Endothelial cell (in vitro differentiated cells): ENCODE data around the gene PSD. TPM values are rescaled to one million over a fixed set of nuclear protein-coding genes. Genes with fewer than 3 reads are reported as not detected.

Experiments
- DNase-seq: peaks from one replicate; pipeline ENCODE4 v3.0.0; 2021; ENCODE audit warnings: low spot score
- H3K27ac Mint-ChIP-seq: one replicate; pipeline ENCODE4 v1.8.0; 2021; ENCODE audit warnings: mixed read lengths, inconsistent platforms; ENCODE audit not compliant: unreplicated experiment
- H3K27me3 Mint-ChIP-seq: one replicate; pipeline ENCODE4 v1.8.0; 2021; ENCODE audit warnings: mild to moderate bottlenecking, moderate library complexity, mixed read lengths, inconsistent platforms; ENCODE audit not compliant: unreplicated experiment
- H3K36me3 Mint-ChIP-seq: one replicate; pipeline ENCODE4 v1.8.0; 2021; ENCODE audit warnings: mild to moderate bottlenecking, low read depth, mixed read lengths, inconsistent platforms; ENCODE audit not compliant: unreplicated experiment
- H3K4me1 Mint-ChIP-seq: one replicate; pipeline ENCODE4 v1.8.0; 2021; ENCODE audit warnings: mild to moderate bottlenecking, mixed read lengths, inconsistent platforms; ENCODE audit not compliant: unreplicated experiment
- H3K4me3 Mint-ChIP-seq: one replicate; pipeline ENCODE4 v1.8.0; 2021; ENCODE audit warnings: mild to moderate bottlenecking, mixed read lengths, inconsistent platforms; ENCODE audit not compliant: unreplicated experiment
- H3K9me3 Mint-ChIP-seq: one replicate; pipeline ENCODE4 v1.8.0; 2021; ENCODE audit warnings: mixed read lengths, inconsistent platforms; ENCODE audit not compliant: unreplicated experiment
- CTCF ChIP-seq: fragments of 200-600 bp; sonication (generic); IDR thresholded peaks from one replicate; pipeline ENCODE4 v1.5.0; 2021; ENCODE audit warnings: antibody characterized with exemption; ENCODE audit not compliant: unreplicated experiment
- total RNA-seq: library from RNA; stranded (reverse); fragmentation: NEBNext Ultra II Directional; extraction: Animal tissue kit (Norgen Biotek cat#: 25700); gene quantifications from one replicate; pipeline ENCODE4 v1.2.1, GENCODE V29; 2021; ENCODE audit not compliant: unreplicated experiment

The PSD gene
- total RNA-seq, 1 donor from 2014 or later: 0.31 TPM

GRCh38 chr10:102419269-102420180, 940 bp upstream of the PSD start:
- TF ChIP-seq CTCF: no peak
- Mint-ChIP-seq H3K27ac (peak overlapping the region; percentile 72), H3K9me3 (no peaks in the 10 kb centered on the region), H3K4me3 (peak overlapping the region; percentile 96), H3K36me3 (peaks cover 10% of the 10 kb centered on the region), H3K27me3 (peaks cover 26% of the 10 kb centered on the region), H3K4me1 (peaks cover 17% of the 10 kb centered on the region)
- DNase-seq: peak; percentile 77

- no peak for TF ChIP-seq CTCF
- Mint-ChIP-seq H3K27ac (no peak overlapping the region), H3K27me3 (peaks cover 23% of the 10 kb centered on the region), H3K9me3 (no peaks in the 10 kb centered on the region), H3K4me3 (no peak overlapping the region), H3K36me3 (peaks cover 3% of the 10 kb centered on the region), H3K4me1 (peaks cover 9% of the 10 kb centered on the region)
- DNase-seq: no peak
These were observed 1.9 kb downstream of the PSD start for GRCh38 chr10:102416695-102417094.

GRCh38 chr10:102416283-102416682, 2.3 kb downstream of the PSD start:
- H3K27me3 Mint-ChIP-seq: peaks cover 23% of the 10 kb centered on the region
- no peak overlapping the region for H3K4me3 Mint-ChIP-seq
- no peaks in the 10 kb centered on the region for H3K9me3 Mint-ChIP-seq
- peaks cover 3% of the 10 kb centered on the region for H3K36me3 Mint-ChIP-seq
- no peak for TF ChIP-seq CTCF
- H3K27ac Mint-ChIP-seq: no peak overlapping the region
- H3K4me1 Mint-ChIP-seq: peaks cover 11% of the 10 kb centered on the region
- DNase-seq: no peak

- H3K4me1 Mint-ChIP-seq: peaks cover 15% of the 10 kb centered on the region
- H3K27me3 Mint-ChIP-seq: peaks cover 30% of the 10 kb centered on the region
- no peak overlapping the region for H3K27ac Mint-ChIP-seq
- TF ChIP-seq CTCF: no peak
- H3K4me3 Mint-ChIP-seq: no peak overlapping the region
- no peaks in the 10 kb centered on the region for H3K9me3 Mint-ChIP-seq
- no peak for DNase-seq
- H3K36me3 Mint-ChIP-seq: peaks cover 7% of the 10 kb centered on the region
These were observed 3.8 kb downstream of the PSD start for GRCh38 chr10:102414749-102415148.
